Fibroblast of the aortic adventitia (primary cell): ENCODE measurements around the gene IFNA10. TPM values are rescaled to one million over a fixed set of nuclear protein-coding genes. Genes with fewer than 3 reads are reported as not detected.
"Not testable (repeated sequence)": the region's sequence is repeated elsewhere in the genome, so short reads cannot be mapped to it uniquely, and the experiment has no call there.

Source experiments
- DNase-seq: peaks from one replicate; pipeline ENCODE4 v3.0.0-alpha.2; 2010; ENCODE audit warnings: low read depth
- H3K4me3 ChIP-seq: 2 replicates; pipeline ENCODE4 v1.5.1; 2011; ENCODE audit warnings: low read depth, mild to moderate bottlenecking, control low read depth, low read length, moderate library complexity
- CTCF ChIP-seq: IDR thresholded peaks from 2 replicates; pipeline ENCODE4 v1.5.1; 2011; ENCODE audit warnings: mild to moderate bottlenecking, low read length, control low read depth, inconsistent platforms; ENCODE audit not compliant: insufficient read depth
- total RNA-seq: library from RNA; depleted of rRNA; stranded (reverse); fragments of >200 nt; gene quantifications from 2 replicates; pipeline ENCODE4 v1.2.3, GENCODE V29; 2012; ENCODE audit warnings: low replicate concordance

Gene IFNA10
- total RNA-seq, 1 donor: not detected

- TF ChIP-seq CTCF: no peak
- no peak overlapping the region for H3K4me3 ChIP-seq
Measured at GRCh38 chr9:21210311-21210710, 3.4 kb upstream of the IFNA10 start.

GRCh38 chr9:21205204-21205603, 1.7 kb downstream of the IFNA10 start:
- DNase-seq: no peak
- H3K4me3 ChIP-seq: no peak overlapping the region
- TF ChIP-seq CTCF: no peak

More at GRCh38 chr9:21210311-21210710, 3.4 kb upstream of the IFNA10 start:
- DNase-seq: no peak

DNA sequence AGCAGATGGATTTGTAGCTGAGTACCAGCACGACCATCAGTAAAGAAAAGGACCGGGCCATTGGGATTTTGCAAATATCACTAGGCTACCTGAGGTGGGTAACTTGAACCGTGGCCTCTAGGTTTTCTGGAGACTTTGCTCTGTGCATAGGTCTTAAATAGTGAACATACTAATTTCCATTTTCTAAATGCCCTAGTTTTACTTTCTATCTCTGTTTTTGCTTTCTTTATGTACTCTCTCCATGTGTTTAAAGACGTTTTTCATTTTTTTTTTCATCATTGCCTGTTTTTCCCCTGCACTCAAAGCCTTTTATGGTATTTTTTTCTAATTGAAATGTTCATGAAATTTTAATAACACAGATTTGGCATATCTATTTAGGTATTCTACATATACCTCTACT, 4.8 kb downstream of the IFNA10 start, which contains the start of gene IFNA7:
Gene IFNA7 (minus strand): TSS at position 101 of the 400 bp plus-strand sequence. CDS start 40 bp downstream, at position 61.
- DNase-seq, H3K4me3 ChIP-seq: not testable (repeated sequence)

- peak; percentile 33 for TF ChIP-seq CTCF
- peak; percentile 4 for DNase-seq
- H3K4me3 ChIP-seq: not testable (repeated sequence)
Measured at GRCh38 chr9:21194867-21195776, 11.8 kb downstream of the IFNA10 start.

- H3K4me3 ChIP-seq, DNase-seq: not testable (repeated sequence)
Measured at GRCh38 chr9:21187487-21187886, 19.5 kb downstream of the IFNA10 start, which contains the start of gene IFNA4. TSS of gene IFNA4 (minus strand) at chr9:21187587. CDS start at chr9:21187531, 56 bp downstream.

DNA sequence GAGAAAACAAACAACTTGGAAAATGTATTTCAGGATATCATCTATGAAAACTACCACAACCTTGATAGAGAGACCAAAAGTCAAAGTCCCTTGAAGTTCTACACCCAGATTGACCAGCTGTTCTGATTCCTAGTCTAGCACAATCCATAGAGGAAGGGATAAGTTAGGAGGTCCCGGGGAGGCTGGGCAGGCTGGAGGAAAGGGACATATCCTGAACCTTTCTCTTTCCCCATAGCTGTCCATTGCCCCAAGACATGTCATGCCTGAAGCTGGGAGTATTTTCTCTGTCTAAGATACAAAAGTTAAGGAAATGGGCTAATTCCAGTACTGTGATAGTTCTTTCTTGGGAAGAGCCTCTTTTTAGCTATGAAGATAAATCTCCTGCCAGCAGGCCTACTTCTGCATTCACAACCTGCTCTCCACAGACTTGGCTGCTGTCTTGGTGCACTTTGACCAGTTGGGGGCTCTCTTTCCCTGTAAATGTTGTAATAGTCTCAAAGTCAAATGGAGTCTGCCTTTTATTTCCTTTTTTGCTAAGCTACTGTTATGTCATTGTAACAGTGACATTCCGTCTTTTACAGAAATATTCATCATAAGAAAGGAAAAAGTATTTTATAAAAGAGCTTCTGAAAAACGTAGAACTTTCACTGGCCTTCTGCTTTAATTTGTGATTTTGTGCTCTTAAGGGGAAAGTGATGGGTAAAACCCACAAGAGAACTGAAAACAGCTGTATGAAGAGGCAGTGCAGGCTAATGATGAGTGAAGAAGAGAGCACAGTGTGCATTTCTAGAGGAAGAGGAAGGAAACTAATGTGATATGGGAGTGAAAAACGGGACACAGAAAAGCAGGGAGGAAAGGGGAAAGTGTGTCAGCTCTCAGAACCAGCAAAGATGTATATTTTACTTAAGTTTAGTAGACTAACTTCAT, 23.9 kb downstream of the IFNA10 start:
- peak; percentile 49 for TF ChIP-seq CTCF
- peak; percentile 10 for DNase-seq
- H3K4me3 ChIP-seq: not testable (repeated sequence)

- TF ChIP-seq CTCF: no peak
- no peak for DNase-seq
- no peak overlapping the region for H3K4me3 ChIP-seq
Measured at GRCh38 chr9:21174671-21175070, 32.3 kb downstream of the IFNA10 start.
